ENCODE results near the gene TTPAL. TPM values are rescaled to one million over a fixed set of nuclear protein-coding genes. Genes with fewer than 3 reads are reported as not detected.

Gene TTPAL
- total RNA-seq, 4 donors from 2014 or later = 9.6 to 18.2 (median 13.0) TPM

DNA sequence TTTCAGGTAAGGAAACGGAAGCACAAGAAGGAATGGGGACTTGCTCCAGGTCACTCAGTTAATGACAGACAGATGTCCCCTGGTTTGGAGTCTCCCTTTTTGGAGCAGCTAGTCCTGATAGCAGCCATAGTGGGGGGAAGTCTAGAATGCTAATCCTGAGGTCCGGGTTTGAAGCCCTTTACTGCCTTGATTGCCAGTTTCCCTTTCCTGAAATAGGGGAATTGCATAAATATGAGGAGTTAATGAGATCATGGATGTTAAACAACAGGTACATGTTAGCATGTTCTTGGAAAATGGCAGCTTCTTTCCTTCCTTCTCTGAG, 341 bp upstream of the TTPAL start:
- intact Hi-C loops (cut with DNase I) = loop anchor here (2.0 to 5.0 kb wide), 3 partner anchors 47 to 263 kb away; partner anchors contain the start of genes OSER1 and SERINC3
- WGBS = 13% methylated on average over 2 of the region's 2 CpGs

DNA sequence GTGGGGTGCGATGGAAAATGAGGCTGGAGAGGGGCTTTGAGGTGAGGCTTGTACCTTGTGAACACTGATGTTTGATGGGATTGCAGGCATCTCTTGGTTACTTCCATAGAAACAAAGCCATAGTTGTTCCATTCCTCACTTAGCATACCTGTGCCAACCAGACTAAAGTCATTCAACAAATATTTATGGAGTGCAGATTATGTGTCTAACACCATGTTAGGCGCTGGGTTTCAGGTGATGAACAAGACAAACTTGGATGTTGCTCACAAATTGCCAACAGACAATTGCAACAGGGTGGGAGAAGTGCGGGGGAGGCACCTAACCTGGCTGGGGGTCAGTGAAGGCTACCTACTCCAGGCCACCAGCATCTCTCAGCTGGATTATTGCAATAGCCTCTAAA, 1.5 kb downstream of the TTPAL start:
- DNase-seq (ENCODE audit: extremely low spot score) = no peak
- Histone ChIP-seq H3K27me3 (no peaks in the 10 kb centered on the region), H3K4me1 (peaks cover 9 to 23% (median 20%) of the 10 kb centered on the region in 4 donors), H3K27ac (replicated peaks in 1 of 4) (peak overlapping the region; percentile 92 to 96 (median 94)), H3K9me3 (no peaks in the 10 kb centered on the region), H3K36me3 (peaks cover 14 to 27% (median 25%) of the 10 kb centered on the region in 4 donors), H3K4me3 (peak overlapping the region in 1 of 4 donors; percentile 75)
- TF ChIP-seq EP300 (IDR thresholded peaks at IDR 0.05) (no peak), POLR2A (IDR thresholded peaks at IDR 0.05; ENCODE audit: low read depth) (no peak), POLR2AphosphoS5 (IDR thresholded peaks at IDR 0.05) (no peak)
- TF ChIP-seq, protein P1, sequence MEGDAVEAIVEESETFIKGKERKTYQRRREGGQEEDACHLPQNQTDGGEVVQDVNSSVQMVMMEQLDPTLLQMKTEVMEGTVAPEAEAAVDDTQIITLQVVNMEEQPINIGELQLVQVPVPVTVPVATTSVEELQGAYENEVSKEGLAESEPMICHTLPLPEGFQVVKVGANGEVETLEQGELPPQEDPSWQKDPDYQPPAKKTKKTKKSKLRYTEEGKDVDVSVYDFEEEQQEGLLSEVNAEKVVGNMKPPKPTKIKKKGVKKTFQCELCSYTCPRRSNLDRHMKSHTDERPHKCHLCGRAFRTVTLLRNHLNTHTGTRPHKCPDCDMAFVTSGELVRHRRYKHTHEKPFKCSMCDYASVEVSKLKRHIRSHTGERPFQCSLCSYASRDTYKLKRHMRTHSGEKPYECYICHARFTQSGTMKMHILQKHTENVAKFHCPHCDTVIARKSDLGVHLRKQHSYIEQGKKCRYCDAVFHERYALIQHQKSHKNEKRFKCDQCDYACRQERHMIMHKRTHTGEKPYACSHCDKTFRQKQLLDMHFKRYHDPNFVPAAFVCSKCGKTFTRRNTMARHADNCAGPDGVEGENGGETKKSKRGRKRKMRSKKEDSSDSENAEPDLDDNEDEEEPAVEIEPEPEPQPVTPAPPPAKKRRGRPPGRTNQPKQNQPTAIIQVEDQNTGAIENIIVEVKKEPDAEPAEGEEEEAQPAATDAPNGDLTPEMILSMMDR (IDR thresholded peaks at IDR 0.05) = no peak
- 92% methylated on average over 3 of the region's 3 CpGs for WGBS
- intact Hi-C loops (cut with DNase I) = loop anchor here (5.0 kb wide), 2 partner anchors 45 to 265 kb away; partner anchors contain the start of genes OSER1 and SERINC3

More for the DNA sequence above, 341 bp upstream of the TTPAL start:
- TF ChIP-seq POLR2AphosphoS5 (IDR thresholded peaks at IDR 0.05) (no peak), EP300 (IDR thresholded peaks at IDR 0.05) (no peak), POLR2A (IDR thresholded peaks at IDR 0.05; ENCODE audit: low read depth) (no peak)
- TF ChIP-seq, protein P1 (IDR thresholded peaks at IDR 0.05) = no peak
- H3K9me3 ChIP-seq = no peaks in the 10 kb centered on the region
- no peak for DNase-seq (ENCODE audit: extremely low spot score)
- peak overlapping the region; percentile 75 to 87 (median 78) for H3K4me3 ChIP-seq
- no peaks in the 10 kb centered on the region for H3K27me3 ChIP-seq
- H3K36me3 ChIP-seq = peaks cover 6 to 11% (median 8%) of the 10 kb centered on the region in 4 donors
- peaks cover 9 to 23% (median 20%) of the 10 kb centered on the region in 4 donors for H3K4me1 ChIP-seq
- peak overlapping the region; percentile 92 to 96 (median 94) for H3K27ac ChIP-seq (replicated peaks in 1 of 4)

DNA sequence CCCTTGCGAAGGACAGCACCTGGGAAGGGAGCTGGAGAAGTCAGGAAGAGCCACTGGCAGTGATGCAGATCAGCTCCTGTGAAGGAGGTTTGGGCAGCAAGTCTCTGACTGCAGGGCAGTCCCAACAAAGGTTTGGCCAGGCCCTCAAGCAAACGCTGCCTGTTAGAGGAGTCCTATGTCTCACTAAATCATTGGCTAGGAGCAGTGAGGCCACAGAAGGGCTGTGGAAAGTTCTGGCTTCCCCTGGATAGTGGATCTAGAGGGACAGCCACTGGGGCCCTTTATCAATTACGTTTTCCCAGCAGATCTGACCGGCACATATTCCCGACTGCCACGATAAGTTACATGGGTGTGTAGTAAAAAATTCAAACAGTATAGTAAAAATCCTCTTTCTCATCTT, 2.5 kb downstream of the TTPAL start:
- DNase-seq (ENCODE audit: extremely low spot score) = no peak
- H3K36me3 ChIP-seq = peaks cover 14 to 37% (median 32%) of the 10 kb centered on the region in 4 donors
- intact Hi-C loops (cut with DNase I) = loop anchor here (5.0 kb wide), 2 partner anchors 44 to 266 kb away; partner anchors contain the start of genes OSER1 and SERINC3
- H3K27ac ChIP-seq (replicated peaks in 1 of 4) = peak overlapping the region in 1 of 4 donors; percentile 95
- H3K27me3 ChIP-seq = no peaks in the 10 kb centered on the region
- H3K4me1 ChIP-seq = peaks cover 9 to 23% (median 20%) of the 10 kb centered on the region in 4 donors
- H3K4me3 ChIP-seq = no peak overlapping the region
- no peaks in the 10 kb centered on the region for H3K9me3 ChIP-seq
- TF ChIP-seq, protein P1 (IDR thresholded peaks at IDR 0.05) = no peak
- no peak for TF ChIP-seq POLR2AphosphoS5 (IDR thresholded peaks at IDR 0.05)
- no peak for TF ChIP-seq EP300 (IDR thresholded peaks at IDR 0.05)
- no peak for TF ChIP-seq POLR2A (IDR thresholded peaks at IDR 0.05; ENCODE audit: low read depth)
- WGBS = 84% methylated on average over 6 of the region's 6 CpGs

DNA sequence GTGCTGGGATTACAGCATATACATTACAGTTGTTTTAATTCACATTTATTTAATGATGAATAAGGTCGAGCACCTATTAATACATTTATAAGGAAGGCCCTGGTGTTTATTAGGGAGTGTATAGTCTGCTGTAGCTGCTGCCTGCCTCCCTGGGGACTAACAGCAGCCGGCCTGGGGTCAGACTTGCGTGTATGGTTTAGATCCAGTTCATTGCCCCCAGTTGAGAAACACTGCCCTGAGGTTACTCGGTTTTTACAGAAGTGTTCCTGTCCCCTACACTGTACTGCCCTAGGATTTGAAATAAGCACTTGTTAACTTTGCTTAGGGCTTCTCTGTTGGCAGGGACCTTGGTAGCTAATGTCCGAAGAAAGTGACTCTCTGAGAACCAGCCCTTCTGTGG, 4.0 kb downstream of the TTPAL start:
- intact Hi-C loops (cut with DNase I) = loop anchor here (5.0 kb wide), 2 partner anchors 43 to 267 kb away; partner anchors contain the start of genes OSER1 and SERINC3
- Histone ChIP-seq H3K9me3 (no peaks in the 10 kb centered on the region), H3K36me3 (peaks cover 14 to 52% (median 42%) of the 10 kb centered on the region in 4 donors), H3K4me3 (no peak overlapping the region), H3K27ac (replicated peaks in 1 of 4) (no peak overlapping the region), H3K4me1 (peaks cover 9 to 23% (median 20%) of the 10 kb centered on the region in 4 donors), H3K27me3 (no peaks in the 10 kb centered on the region)
- 87% methylated on average over 5 of the region's 5 CpGs for WGBS
- DNase-seq (ENCODE audit: extremely low spot score) = no peak
- TF ChIP-seq, protein P1 (IDR thresholded peaks at IDR 0.05) = no peak
- TF ChIP-seq POLR2A (IDR thresholded peaks at IDR 0.05; ENCODE audit: low read depth) = no peak
- no peak for TF ChIP-seq POLR2AphosphoS5 (IDR thresholded peaks at IDR 0.05)
- TF ChIP-seq EP300 (IDR thresholded peaks at IDR 0.05) = no peak

All from esophagus muscularis mucosa (tissue), 4 donors.